GM12878 (cell line): Measurements from ENCODE around the gene TMEM244. TPM values are rescaled to one million over a fixed set of nuclear protein-coding genes. Genes with fewer than 3 reads are reported as not detected.

Experiments used
- ATAC-seq: fragments of 200-7000 bp; cut with Tn5 transposase; 3 replicates; pipeline ENCODE4 v1.9.1; 2020; ENCODE audit warnings: mild to moderate bottlenecking, moderate library complexity
- BruUV-seq: library from RNA; stranded (reverse); fragments of 400-500 nt; replicated peaks from 2 replicates; lab custom pipeline; 2021; lab: Mats Ljungman, UMichigan
- CTCF ChIA-PET: fragments of 300-600 bp; sonication (Branson Sonifier 250); formaldehyde crosslinking; extraction: SDS; loops from one replicate; lab custom pipeline; 2021; ENCODE audit warnings: inconsistent platforms; lab: Yijun Ruan, JAX
- POLR2A ChIA-PET: fragments of 350-600 bp; formaldehyde crosslinking; extraction: SDS; loops from one replicate; lab custom pipeline; 2021; ENCODE audit warnings: inconsistent platforms; lab: Charles Lee
- RAD21 ChIA-PET: fragments of 300-600 bp; sonication (Branson Sonifier 250); formaldehyde crosslinking; loops from one replicate; lab custom pipeline; 2023; ENCODE audit warnings: antibody characterized with exemption; ENCODE audit not compliant: unreplicated experiment; lab: Charles Lee
- SMC1A ChIA-PET: fragments of 300-600 bp; sonication (Branson Sonifier 250); formaldehyde crosslinking; loops from one replicate; lab custom pipeline; 2023; ENCODE audit not compliant: unreplicated experiment, uncharacterized antibody; lab: Charles Lee
- DNase-seq: peaks from one replicate; pipeline ENCODE4 v3.0.0-alpha.2; 2011; ENCODE audit warnings: low read depth, low spot score
- FAIRE-seq: peaks from 3 replicates; lab custom pipeline; 2011; peaks lifted over from hg19 to GRCh38; lab: Jason Lieb, UNC
- H2AFZ ChIP-seq: 2 replicates; pipeline ENCODE4 v1.6.0; 2011; ENCODE audit warnings: low read depth, low read length, control low read depth; ENCODE audit not compliant: control insufficient read depth
- H3K27ac ChIP-seq: 2 replicates; pipeline ENCODE4 v1.5.1; 2011; ENCODE audit warnings: control low read depth; ENCODE audit not compliant: control insufficient read depth, insufficient read depth
- H3K27me3 ChIP-seq, 2 experiments: replicated peaks in 1 of 2; 2 replicates each; pipeline versions ENCODE4 v1.6.0 to v1.6.1; 2011; ENCODE audit warnings: low read length in 1 of 2; ENCODE audit not compliant: control insufficient read depth in 2 of 2, insufficient read depth in 2 of 2
- H3K36me3 ChIP-seq, 2 experiments: 2 replicates each; pipeline ENCODE4 v1.5.1; 2011; ENCODE audit warnings: low read length in 1 of 2; ENCODE audit not compliant: control insufficient read depth in 2 of 2, insufficient read depth in 2 of 2
- H3K4me1 ChIP-seq: 2 replicates; pipeline ENCODE4 v1.6.1; 2011; ENCODE audit warnings: mild to moderate bottlenecking, low read length, moderate library complexity, mixed read lengths; ENCODE audit not compliant: control insufficient read depth, insufficient read depth
- H3K4me2 ChIP-seq: 2 replicates; pipeline ENCODE4 v1.6.0; 2011; ENCODE audit warnings: control low read depth; ENCODE audit not compliant: control insufficient read depth, insufficient read depth
- H3K4me3 ChIP-seq: fragments of 200-600 bp; sonication (generic); 2 replicates; pipeline ENCODE4 v1.5.1; 2016
- H3K79me2 ChIP-seq: 2 replicates; pipeline ENCODE4 v1.6.0; 2011; ENCODE audit warnings: low read length; ENCODE audit not compliant: control insufficient read depth, insufficient read depth
- H3K9ac ChIP-seq: 2 replicates; pipeline ENCODE4 v1.8.0; 2011; ENCODE audit warnings: low read length, control low read depth, mixed read lengths; ENCODE audit not compliant: control insufficient read depth, insufficient read depth
- H3K9me3 ChIP-seq: replicated peaks from 3 replicates; pipeline ENCODE4 v1.5.1; 2011; ENCODE audit warnings: mild to moderate bottlenecking, low read length; ENCODE audit not compliant: control insufficient read depth, insufficient read depth
- H4K20me1 ChIP-seq: 2 replicates; pipeline ENCODE4 v1.6.0; 2011; ENCODE audit not compliant: control insufficient read depth, insufficient read depth
- GABPA ChIP-seq: IDR thresholded peaks from 2 replicates; pipeline ENCODE4 v1.6.1; 2014; ENCODE audit warnings: antibody characterized with exemption, low read depth, mild to moderate bottlenecking, inconsistent platforms
- POU2F2 ChIP-seq: IDR thresholded peaks from 3 replicates; pipeline ENCODE4 v1.6.1; 2011; ENCODE audit warnings: low read depth, mild to moderate bottlenecking, low read length, borderline replicate concordance
- TCF7 ChIP-seq: IDR thresholded peaks from 2 replicates; pipeline ENCODE4 v1.6.1; 2014; ENCODE audit warnings: antibody characterized with exemption, borderline replicate concordance
- WGBS: methylation state at CpG from one replicate; pipeline ENCODE4 v1.1.6; 2016; ENCODE audit warnings: low lambda C conversion rate; ENCODE audit not compliant: insufficient replicate concordance, insufficient coverage; ENCODE audit errors: missing lambda C conversion rate; 5-methylcytosine and 5-hydroxymethylcytosine counted together
- in situ Hi-C: fragments of 300-500 bp; cut with MboI; formaldehyde crosslinking; loops from 9 replicates; pipeline ENCODE4 v1.14.3; 2018; ENCODE audit warnings: mixed read lengths
- intact Hi-C: fragments of 100-400 bp; cut with micrococcal nuclease; formaldehyde crosslinking; loops from one replicate; pipeline ENCODE4 v1.14.2; 2022; ENCODE audit not compliant: unreplicated experiment
- polyA plus RNA-seq, 11 experiments: library from polyadenylated mRNA; depleted of rRNA in 4 of 11; unstranded in 6 of 11; stranded (reverse) in 5 of 11; fragments of >200 nt; fragmentation: Nextera tagmentation in 4 of 11; fragmentation: Illumina TruSeq in 1 of 11; extraction: Ambion mirVana in 4 of 11; extraction: Trizol in 1 of 11; gene quantifications; 1 replicate in 1 of 11; 2 replicates in 10 of 11; pipeline versions ENCODE4 v1.2.1 to v1.2.3, GENCODE V29; 2011 to 2016; ENCODE audit warnings: inconsistent platforms in 2 of 11, missing spikeins in 2 of 11, low read depth in 1 of 11
- total RNA-seq, 4 experiments: library from RNA; depleted of rRNA in 3 of 4; stranded (reverse); fragments of >200 nt in 3 of 4; fragmentation: Illumina TruSeq in 1 of 4; extraction: Trizol in 1 of 4; gene quantifications; 2 replicates each; pipeline versions ENCODE4 v1.2.1 to v1.2.3, GENCODE V29; 2013 to 2021
- TF ChIP-seq, protein P1 (sequence below): fragments of 450-650 bp; IDR thresholded peaks from 2 replicates; pipeline ENCODE4 v1.6.1; 2016; ENCODE audit warnings: mild to moderate bottlenecking
- TF ChIP-seq, protein P2 (sequence below): IDR thresholded peaks from 2 replicates; pipeline ENCODE4 v1.6.1; 2011; ENCODE audit warnings: low read depth, low read length, improper control_type of control experiment, borderline replicate concordance

TMEM244 gene
- total and polyA plus RNA-seq, 10 of the 15 experiments (the other 5 are each of a cell fraction or from before 2014, with no cell fraction given) = 0.14 TPM; not detected in 9

GRCh38 chr6:129801909-129802308 is 59.2 kb downstream of the TMEM244 start (continued):
- TF ChIP-seq, protein P1, sequence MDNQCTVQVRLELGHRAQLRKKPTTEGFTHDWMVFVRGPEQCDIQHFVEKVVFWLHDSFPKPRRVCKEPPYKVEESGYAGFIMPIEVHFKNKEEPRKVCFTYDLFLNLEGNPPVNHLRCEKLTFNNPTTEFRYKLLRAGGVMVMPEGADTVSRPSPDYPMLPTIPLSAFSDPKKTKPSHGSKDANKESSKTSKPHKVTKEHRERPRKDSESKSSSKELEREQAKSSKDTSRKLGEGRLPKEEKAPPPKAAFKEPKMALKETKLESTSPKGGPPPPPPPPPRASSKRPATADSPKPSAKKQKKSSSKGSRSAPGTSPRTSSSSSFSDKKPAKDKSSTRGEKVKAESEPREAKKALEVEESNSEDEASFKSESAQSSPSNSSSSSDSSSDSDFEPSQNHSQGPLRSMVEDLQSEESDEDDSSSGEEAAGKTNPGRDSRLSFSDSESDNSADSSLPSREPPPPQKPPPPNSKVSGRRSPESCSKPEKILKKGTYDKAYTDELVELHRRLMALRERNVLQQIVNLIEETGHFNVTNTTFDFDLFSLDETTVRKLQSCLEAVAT = no peak
- TF ChIP-seq, protein P2, sequence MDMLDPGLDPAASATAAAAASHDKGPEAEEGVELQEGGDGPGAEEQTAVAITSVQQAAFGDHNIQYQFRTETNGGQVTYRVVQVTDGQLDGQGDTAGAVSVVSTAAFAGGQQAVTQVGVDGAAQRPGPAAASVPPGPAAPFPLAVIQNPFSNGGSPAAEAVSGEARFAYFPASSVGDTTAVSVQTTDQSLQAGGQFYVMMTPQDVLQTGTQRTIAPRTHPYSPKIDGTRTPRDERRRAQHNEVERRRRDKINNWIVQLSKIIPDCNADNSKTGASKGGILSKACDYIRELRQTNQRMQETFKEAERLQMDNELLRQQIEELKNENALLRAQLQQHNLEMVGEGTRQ = no peak
- TF ChIP-seq GABPA (no peak), TCF7 (no peak)

- SMC1A ChIA-PET = interaction anchor here (2.6 kb wide), 1 partner anchor 19 kb away, joined by 6 read pairs; no protein-coding TSS in a partner anchor
- in situ Hi-C loops (no loop called here), intact Hi-C loops (no loop called here)
- CTCF ChIA-PET = no interaction called here
- no peak for TF ChIP-seq POU2F2
- 6% methylated on average over 2 of the region's 2 CpGs for WGBS
- Histone ChIP-seq H3K9me3 (no peaks in the 10 kb centered on the region), H3K4me2 (no peak overlapping the region), H3K4me1 (no peaks in the 10 kb centered on the region), H3K36me3 (no peaks in the 10 kb centered on the region), H4K20me1 (no peaks in the 10 kb centered on the region), H3K27ac (no peak overlapping the region), H3K9ac (no peak overlapping the region), H3K79me2 (no peaks in the 10 kb centered on the region), H2AFZ (no peak overlapping the region), H3K27me3 (no peaks in the 10 kb centered on the region; a peak in 1 of 4 replicates), H3K4me3 (no peak overlapping the region)
- no peak for FAIRE-seq
- no TSS peak for BruUV-seq
- RAD21 ChIA-PET = no interaction called here
- POLR2A ChIA-PET = no interaction called here
- DNase-seq = no peak
- ATAC-seq = no peak
Observed at GRCh38 chr6:129795261-129795660, 65.9 kb downstream of the TMEM244 start.
